ENCODE results near the gene TGFBR2.

TGFBR2 gene

GRCh38 chr3:30728143-30728542 is 121.7 kb downstream of the TGFBR2 start:
- no peak for DNase-seq

- DNase-seq = no peak
These were observed 123.1 kb downstream of the TGFBR2 start for GRCh38 chr3:30729512-30729911.

- no peak for DNase-seq
These were observed 123.5 kb downstream of the TGFBR2 start for GRCh38 chr3:30729936-30730335.

- DNase-seq = no peak
These were observed 124.6 kb downstream of the TGFBR2 start for GRCh38 chr3:30730967-30731366.

GRCh38 chr3:30733209-30733608 is 126.8 kb downstream of the TGFBR2 start:
- DNase-seq = no peak

- DNase-seq = no peak
These were observed 127.3 kb downstream of the TGFBR2 start for GRCh38 chr3:30733696-30734095.

- no peak for DNase-seq
These were observed 131.5 kb downstream of the TGFBR2 start for GRCh38 chr3:30737743-30738499.

GRCh38 chr3:30738605-30739004 is 132.2 kb downstream of the TGFBR2 start:
- DNase-seq = no peak

- no peak for DNase-seq
These were observed 135.5 kb downstream of the TGFBR2 start for GRCh38 chr3:30741889-30742288.

- no peak for DNase-seq
These were observed 136.6 kb downstream of the TGFBR2 start for GRCh38 chr3:30742796-30743619.
